IPS-NIHi7 (cell line): ENCODE data around the gene SNX32.
"Not testable (repeated sequence)": the region's sequence is repeated elsewhere in the genome, so short reads cannot be mapped to it uniquely, and the experiment has no call there.

ENCODE experiments used
- DNase-seq: peaks from one replicate; pipeline ENCODE4 v3.0.0; 2012; ENCODE audit warnings: mixed read lengths; ENCODE audit errors: extremely low spot score

Gene SNX32

GRCh38 chr11:65883786-65884715 is 50.3 kb downstream of the SNX32 start:
- DNase-seq: no peak

DNA sequence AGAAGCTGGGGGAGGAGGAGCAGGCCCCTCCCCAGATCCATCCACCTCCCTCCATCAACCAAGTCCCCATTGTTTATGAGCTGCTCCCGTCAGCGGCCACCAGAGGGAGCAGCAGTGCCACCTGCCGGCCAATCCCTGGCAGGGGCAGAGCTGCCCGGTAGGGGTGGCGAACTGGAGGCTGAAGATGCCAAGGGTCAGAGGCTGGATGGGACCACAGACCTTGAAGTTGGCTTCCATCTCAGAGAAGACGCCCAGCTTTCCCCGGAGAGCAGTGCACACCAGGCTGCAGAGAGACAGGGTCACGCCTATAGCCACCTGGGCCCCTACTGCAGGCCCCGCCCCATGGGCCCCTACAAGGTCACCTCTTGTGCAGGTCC is 50.9 kb downstream of the SNX32 start:
- DNase-seq: peak; percentile 87

GRCh38 chr11:65885231-65885630 is 51.5 kb downstream of the SNX32 start:
- DNase-seq: no peak

DNA sequence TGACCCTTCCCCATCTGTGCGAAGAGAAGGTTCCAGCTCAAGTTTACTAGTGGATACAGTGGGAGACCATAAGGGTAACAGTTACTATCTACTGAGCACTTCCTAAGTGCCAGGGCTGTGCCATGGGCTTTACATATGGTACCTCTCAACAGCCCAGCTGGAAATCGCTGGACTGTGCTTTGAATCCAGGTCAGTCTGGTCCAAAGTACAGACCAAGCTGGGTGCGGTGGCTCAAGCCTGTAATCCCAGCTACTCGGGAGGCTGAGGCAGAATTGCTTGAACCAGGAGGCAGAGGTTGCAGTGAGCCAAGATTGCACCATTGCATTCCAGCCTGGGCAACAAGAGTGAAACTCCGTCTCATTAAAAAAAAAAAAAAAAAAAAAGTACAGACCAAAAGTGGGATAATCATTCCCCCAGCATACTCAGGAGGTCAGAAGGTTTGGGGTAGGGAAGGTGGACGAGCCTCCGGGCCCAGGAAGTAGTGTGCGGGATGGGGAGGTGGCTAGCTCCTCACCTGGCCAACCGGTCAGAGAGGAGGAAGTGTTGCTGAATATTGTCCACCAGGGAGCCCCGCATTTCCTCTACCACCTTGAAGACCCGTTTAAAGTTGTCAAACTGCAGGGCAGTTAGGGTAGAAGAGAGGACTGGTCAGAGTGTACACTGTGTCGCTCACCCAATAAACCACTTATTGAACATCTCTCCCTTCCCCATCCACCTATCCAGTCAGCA is 52.2 kb downstream of the SNX32 start:
- no peak for DNase-seq

GRCh38 chr11:65886826-65887722 is 53.3 kb downstream of the SNX32 start:
- DNase-seq: no peak

DNA sequence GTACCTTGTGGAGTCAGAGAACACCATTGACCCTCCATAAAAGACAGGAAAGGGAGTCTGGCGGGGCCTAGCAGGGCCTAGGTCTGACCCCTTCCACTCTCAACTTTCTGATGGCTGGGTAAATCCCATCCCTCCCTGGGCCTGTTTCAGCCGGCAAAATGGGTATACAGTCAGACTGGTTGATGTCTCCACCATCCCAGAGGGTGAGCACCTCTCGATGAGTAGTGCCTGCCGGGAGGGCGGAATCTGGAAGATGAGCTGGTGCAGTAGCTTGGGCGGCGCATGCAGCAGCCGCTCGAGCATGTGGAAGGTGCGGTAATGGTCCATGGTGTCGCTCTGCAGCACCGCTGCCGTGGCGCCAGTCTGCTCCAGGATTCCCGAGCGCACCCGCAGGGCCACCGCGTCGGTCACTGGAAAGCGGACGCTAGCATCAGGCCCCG is 54.0 kb downstream of the SNX32 start:
- DNase-seq: no peak

DNA sequence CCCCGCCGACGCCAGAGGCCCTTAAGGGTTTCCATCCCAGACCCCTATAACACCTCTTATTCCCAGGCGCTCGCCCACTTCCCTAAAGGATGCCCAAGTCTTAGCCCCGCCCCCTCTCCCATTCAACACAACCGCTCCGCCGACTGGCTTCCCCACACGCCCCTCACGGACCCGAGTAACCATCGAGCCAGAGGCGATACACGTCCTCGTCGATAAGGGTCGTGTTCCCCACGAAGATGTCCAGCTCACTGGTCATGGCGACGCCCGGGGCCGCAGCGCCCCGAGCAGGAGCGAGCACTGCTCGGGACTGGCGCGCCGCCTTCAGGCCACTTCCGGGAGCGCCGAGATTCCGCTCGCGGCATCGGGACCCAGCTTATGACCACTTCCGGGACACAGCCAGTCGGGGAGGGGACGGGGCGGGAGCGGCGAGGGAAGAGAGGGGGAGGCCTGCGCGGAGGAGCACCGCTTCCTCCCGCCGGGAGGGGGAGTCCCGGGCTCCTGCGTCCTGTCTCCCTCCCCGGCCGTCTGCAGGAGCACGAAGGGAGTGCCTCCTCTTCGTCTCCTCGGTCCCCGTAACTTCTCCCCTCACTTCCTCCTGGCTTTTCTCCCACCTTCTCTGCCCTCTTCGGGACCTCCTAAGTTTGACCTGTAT is 54.5 kb downstream of the SNX32 start, which contains the start of gene FIBP:
FIBP (minus strand) TSS at position 309 of the 652 bp plus-strand sequence; CDS start at position 256, 53 bp downstream.
- DNase-seq: peak; percentile 96

- peak; percentile 89 for DNase-seq
Observed at GRCh38 chr11:65890324-65891218, 56.8 kb downstream of the SNX32 start, which contains the start of gene CCDC85B. TSS of gene CCDC85B (plus strand) at chr11:65890673. CDS start at chr11:65890784, 111 bp downstream.

DNA sequence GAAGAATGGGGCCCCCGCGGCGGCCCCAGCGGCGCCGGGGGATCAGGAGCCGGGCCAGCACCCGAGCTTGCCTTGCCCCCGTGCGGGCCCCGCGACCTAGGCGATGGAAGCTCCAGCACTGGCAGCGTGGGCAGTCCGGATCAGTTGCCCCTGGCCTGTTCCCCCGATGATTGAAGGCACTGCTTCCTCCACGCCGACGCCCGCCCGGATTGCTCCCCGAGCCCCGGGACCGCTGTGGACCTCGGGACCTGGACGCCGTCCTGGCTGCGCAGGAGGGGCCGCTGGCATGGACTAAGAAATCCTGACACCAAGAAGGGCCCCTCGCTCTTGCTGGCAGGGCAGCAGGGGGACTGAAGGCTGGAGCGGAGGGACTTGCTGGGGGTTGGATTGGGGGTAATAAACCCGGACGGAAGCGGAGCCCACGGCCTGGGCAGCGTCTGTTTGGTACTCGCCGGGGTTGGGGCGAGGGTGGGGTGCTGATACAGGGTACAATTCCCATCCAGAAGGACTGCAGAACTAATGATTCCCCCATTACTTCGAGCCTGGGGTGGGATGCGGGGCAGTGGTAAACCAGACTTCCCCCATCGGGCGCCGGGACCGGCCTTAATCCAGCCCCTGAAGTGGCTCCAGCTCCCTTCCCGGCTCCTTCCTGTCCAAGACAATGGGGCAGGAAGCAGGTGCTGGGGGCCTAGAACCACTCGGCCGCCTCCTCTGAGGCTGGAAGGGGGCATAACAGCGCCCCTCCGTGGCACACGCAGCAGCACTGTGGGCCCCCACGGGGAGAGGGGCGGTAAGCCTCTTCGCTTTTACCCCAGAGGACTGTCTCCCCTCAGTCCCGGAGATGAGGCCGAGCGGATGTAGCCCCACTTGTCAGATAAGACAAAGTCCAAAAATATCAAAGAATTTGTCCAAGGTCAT is 57.7 kb downstream of the SNX32 start:
- DNase-seq: peak; percentile 69

- not testable (repeated sequence) for DNase-seq
Observed at GRCh38 chr11:65892137-65892540, 58.4 kb downstream of the SNX32 start.

GRCh38 chr11:65892661-65893317 is 59.0 kb downstream of the SNX32 start:
- no peak for DNase-seq

- no peak for DNase-seq
Observed at GRCh38 chr11:65894034-65894591, 60.4 kb downstream of the SNX32 start.

DNA sequence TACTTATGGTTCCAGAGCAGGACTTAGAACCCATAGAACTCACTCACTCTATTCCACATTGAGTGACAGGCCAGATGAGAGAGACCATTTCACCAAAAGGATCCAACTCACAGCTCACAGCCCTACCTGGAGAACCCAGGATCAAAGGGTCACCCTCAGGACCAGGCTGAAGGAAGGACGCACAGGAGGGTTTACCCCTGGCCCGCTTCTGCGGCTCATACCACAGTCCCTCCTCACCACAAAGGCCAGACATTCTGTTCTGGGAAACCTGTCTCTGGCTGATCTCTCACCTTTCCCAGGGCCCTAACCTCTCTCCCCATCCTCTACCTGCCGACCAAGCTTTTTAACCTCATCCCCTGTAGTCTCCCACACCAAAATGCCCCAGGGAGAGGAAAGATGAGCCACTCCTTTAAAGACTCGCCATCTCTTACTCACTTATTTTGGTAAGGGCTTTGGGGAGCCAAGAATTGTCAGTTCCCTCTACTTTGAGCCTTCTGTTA is 61.8 kb downstream of the SNX32 start:
- DNase-seq: no peak

DNA sequence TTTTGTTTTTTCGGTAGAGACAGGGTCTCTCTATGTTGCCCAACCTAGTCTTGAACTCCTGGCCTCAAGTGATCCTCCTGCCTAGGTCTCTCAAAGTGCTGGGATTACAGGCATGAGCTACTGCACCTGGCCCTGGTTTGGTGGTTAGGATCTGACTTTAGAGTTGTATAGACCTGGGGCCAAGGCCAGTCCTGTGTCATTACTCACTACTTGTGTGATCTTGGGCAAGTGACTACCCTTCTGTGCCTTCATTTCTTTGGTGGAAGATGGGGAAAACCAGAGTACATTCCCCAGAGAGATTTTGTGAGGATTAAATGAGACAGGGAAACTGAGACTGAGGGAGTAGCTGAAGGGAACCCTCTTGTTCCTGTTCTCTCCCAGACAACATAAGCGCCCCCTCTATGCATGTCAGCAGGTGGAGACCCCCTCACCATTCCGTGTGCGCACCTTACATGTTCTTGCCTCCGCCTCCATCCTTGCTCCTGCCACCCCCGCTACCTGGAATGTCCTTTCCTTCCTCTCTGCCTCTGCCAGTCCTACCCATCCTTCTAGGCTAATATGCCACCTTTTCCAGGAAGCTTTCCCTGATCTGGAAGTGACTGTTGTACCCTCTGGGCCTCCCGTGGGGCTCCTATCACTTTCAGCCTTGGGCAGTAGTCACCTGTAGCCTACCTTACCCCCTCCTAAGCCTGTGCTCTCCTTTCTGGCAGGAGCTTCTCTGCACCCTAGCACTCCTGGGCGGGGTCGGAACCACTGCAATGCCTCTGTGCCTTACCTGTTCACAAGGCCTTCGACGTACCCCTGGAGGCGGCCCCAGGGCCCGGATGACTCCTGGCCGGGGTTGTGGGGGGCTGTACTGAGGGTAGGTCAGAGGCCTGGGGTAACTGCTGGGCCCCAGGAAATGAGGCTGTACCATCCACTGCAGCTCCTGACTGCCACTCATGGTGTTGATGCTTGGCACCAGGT is 62.6 kb downstream of the SNX32 start:
- DNase-seq: no peak

DNA sequence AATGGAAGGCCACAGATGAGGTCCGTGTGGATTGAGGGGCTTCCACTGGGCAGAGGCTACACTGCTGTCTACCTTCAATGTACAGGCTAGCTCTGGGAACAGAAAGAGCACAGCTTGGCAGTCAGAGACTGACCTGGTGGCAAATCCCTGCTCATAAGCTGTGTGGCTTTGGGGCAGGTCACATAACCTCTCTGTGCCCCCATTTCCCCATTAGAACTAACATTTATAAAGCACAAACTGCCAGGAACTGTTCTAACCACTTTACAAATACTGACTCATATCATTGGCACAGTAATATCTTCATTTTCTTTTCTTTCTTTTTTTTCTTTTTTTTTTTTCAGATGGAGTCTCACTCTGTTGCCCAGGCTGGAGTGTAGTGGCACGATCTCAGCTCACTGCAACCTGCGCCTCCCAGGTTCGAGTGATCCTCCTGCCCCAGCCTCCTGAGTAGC is 63.3 kb downstream of the SNX32 start:
- DNase-seq: no peak

DNA sequence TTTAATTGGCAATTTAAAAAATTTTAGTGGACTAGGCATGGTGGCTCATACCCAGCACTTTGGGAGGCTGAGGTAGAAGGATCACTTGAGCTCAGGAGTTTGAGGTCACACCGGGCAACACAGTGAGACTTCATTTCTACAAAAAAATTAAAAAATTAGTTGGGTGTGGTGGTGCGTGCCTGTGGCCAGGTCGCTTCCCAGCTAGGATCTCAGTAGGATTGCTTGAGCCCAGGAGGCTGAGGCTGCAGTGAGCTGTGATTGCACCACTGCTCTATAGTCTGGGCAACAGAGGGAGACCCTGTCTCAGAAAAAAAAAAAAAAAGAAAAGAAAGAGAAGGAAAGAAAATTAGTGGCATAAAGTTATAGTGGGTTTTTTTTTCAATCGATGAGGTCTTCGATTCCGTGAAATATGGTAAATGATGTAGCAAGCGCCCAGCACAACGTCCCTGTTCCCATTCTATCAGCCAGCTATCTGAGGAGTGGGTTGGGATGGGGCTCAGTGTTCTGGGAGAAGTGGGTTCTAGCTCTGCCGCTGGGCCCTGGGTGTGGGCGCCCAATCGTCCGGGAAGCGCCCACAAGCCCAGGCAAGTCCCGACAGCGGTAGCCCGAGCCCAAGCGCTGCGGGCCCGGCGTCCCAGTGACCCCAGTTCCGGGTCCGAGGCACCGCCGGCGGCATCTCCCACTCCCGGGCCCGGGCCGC is 65.0 kb downstream of the SNX32 start:
- no peak for DNase-seq
